Activated naive CD4-positive, alpha-beta T cell treated with anti-CD3 and anti-CD28 coated beads, Interleukin-2, amount 50 U/mL, for 16 hours (primary cell): ENCODE measurements around the gene SLC16A6.
"Not testable (repeated sequence)": the region's sequence is repeated elsewhere in the genome, so short reads cannot be mapped to it uniquely, and the experiment has no call there.

Experiments
- DNase-seq: peaks from one replicate; pipeline ENCODE4 v3.0.0-alpha.2; 2020

The SLC16A6 gene

DNA sequence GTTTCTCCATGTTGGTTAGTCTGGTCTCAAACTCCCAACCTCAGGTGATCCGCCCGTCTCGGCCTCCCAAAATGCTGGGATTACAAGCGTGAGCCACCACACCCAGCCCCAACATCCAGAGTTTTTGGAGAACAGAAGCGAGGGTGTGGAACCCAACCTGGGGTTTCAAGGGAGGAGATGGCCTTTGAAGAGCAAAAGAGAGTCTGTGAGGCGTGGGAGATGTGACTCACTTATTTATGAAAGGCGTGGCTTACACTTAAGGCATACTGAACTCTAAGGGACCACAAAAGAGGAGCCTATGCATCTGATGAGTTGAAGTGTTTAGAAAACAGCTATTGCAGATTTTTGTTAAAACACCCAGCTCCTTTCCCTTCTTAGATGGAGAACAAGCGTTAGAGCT is 19.2 kb upstream of the SLC16A6 start:
- peak; percentile 39 for DNase-seq

DNA sequence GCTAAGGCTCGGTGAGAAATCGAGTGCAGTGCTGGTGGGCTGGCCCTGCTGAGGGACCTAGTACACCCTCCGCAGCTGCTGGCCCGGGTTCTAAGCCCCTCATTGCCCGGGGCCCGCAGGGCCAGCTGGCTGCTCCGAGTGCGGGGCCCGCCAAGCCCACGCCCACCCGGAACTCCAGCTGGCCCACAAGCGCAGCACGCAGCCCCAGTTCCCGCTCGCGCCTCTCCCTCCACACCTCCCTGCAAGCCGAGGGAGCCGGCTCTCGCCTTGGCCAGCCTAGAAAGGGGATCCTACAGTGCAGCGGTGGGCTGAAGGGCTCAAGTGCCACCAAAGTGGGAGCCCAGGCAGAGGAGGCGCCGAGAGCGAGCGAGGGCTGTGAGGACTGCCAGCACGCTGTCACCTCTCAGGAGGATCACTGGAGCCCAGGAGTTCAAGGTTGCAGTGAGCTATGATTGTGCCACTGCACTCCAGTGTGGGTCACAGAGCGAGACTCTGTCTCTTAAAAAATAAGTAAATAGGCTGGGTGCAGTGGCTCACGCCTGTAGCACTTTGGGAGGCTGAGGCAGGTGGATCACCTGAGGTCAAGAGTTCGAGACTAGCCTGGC is 18.2 kb upstream of the SLC16A6 start:
- not testable (repeated sequence) for DNase-seq

DNA sequence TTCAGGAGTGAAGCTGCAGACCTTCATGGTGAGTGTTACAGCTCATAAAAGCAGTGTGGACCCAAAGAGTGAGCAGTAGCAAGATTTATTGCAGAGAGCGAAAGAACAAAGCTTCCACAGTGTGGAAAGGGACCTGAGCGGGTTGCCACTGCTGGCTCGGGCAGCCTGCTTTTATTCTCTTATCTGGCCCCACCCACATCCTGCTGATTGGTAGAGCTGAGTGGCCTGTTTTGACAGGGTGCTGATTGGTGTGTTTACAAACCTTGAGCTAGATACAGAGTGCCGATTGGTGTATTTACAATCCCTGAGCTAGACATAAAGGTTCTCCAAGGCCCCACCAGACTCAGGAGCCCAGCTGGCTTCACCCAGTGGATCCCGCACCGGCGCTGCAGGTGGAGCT is 17.6 kb upstream of the SLC16A6 start:
- DNase-seq = not testable (repeated sequence)

DNA sequence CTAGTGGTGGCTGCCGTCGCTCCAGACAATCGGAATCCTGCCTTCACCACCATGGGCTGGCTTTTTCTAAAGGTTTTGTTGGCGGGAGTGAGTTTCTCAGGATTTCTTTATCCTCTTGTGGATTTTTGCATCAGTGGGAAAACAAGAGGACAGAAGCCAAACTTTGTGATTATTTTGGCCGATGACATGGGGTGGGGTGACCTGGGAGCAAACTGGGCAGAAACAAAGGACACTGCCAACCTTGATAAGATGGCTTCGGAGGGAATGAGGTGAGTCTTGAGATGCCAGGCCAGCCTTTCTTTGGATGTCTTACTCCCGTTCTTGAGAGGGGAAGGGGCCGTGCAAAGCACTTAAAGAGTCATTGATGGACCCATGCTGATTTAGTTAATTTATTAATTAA is 16.5 kb upstream of the SLC16A6 start:
- DNase-seq = no peak

DNA sequence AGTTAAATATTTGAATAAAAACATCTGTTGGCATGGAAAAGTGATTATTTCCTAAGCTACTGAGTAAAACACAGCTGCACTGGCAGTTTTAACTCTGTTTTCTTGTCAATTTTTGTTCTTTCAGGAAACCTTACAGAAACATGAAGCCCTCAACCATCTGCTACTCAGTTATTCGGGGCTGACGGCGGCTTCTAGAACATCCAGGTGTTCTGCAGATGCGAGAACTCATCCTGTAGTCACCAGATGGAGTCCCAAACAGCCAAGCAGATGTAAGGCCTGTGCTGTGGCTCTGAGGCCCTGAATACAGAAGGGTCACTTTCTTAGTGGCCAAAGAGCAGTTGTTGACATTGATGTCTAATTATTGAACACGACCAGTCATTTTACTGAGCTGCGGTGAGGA is 15.9 kb upstream of the SLC16A6 start:
- no peak for DNase-seq

DNA sequence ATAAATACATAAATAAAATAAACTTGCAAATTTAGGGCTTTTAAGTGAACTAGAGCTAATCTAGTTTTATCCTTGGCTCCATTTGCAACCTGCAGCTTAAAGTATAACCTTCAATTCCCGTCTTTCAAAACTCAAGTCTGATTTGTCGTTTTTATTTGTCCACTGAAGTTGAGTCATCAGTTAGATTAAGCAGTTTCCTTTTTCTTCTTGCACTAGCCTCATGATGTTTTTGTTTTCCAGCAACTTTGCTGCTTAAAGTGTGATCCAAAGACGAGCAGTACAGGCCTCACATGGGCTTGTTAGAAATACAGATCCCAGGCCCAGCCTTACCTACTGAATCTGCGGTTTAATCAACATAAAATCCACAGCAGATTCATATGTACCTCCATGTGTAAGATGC is 14.2 kb upstream of the SLC16A6 start:
- no peak for DNase-seq

DNA sequence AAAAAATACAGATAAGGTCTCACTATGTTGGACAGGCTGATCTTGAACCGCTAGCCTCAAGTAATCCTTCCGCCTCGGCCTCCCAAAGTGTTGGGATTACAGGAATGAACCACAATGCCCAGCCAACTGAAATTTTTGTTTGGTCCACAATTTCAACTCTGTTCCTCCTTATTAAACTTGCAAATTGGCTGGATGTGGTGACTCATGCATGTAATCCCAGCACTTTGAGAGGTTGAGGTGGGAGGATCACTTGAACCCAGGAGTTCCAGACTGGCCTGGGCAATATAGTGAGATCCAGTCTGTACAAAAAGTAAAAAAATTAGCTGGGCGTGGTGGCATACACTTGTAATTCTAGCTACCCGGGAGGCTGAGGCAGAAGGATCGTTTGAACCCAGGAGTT is 13.8 kb upstream of the SLC16A6 start:
- DNase-seq = no peak

DNA sequence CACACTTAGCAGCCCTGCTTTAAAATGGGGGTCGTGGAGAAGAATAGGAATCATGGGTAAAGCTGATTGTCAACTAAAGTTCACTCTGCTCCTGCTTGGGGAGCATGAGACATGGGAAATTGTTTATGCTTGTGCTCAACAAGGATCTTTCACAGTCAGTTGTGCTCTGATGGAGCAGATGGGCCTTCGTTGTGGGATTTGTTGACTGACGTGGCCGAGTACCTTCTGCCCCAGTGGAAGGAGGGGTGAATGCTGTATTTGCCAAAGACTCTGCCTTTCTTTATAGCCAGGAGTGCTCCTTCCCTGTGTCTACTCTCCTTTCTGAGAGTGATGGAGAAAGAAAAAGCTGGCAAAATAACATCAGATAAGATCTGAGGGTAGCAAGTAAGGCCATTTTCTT is 11.7 kb upstream of the SLC16A6 start:
- no peak for DNase-seq

DNA sequence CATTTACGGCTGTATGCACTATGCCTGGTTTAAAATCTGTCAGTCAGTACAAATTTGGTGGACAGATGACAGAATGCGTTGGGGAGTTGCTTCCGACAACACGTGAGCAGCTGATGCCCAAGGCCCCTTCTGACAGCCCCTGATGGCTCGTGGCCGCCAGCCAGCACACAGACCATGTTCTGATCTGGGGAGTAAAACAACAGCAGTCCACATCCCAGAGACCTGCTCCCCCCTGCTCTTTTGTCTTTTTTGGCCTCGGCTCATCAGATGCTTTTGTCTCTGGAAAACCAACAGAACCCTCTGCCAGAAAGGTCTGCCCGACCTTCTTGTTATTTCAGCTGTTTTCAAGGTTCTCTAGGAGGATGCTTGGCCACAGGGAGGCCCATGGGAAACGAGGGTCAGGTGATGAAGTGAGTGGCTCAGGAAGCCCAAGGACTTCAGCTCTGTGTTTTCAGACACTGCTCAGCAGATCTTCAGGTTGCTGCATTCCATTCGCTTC is 11.2 kb upstream of the SLC16A6 start:
- DNase-seq = no peak

DNA sequence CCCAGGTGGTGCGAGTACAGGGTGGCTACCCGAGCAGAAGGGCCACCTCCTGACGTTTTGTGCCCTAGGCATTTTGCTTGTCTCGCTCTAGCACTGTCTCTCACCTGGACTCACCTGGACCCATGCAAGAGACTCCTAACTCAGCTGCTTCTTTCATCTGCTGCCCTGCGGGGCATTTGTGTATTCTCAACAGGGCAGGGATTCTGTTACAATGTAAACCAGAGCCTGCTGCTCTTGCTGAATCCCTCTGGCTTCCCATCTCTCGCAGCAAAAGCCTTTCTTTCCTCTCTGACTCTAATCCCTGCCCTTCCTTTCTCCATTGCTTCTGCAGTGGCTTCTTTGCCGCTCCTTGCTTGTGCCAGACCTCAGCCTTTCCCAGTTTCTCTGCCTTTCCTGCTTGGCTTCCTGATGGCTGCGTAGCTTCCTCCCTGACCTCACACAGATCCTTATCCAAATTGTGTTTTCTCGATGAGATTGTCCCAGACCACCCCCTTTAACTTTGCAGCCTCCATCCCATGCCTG is 10.6 kb upstream of the SLC16A6 start:
- DNase-seq = no peak

DNA sequence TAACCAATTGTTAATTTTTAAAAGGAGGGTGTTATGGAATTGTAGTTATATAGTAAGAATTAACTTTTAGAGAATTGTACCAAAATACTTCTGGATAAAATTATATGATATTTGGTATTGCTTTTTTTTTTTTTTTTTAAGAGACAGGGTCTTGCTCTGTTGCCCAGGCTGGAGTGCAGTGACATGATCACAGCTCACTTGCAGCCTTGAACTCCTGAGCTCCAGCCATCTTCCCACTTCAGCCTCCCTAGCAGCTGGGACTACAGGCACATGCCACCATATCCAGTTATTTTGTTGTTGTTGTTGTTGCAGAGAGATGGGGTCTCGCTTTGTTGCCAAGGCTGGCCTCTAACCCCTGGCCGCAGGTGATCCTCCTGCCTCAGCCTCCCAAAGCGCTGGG is 8.9 kb upstream of the SLC16A6 start:
- DNase-seq = no peak

DNA sequence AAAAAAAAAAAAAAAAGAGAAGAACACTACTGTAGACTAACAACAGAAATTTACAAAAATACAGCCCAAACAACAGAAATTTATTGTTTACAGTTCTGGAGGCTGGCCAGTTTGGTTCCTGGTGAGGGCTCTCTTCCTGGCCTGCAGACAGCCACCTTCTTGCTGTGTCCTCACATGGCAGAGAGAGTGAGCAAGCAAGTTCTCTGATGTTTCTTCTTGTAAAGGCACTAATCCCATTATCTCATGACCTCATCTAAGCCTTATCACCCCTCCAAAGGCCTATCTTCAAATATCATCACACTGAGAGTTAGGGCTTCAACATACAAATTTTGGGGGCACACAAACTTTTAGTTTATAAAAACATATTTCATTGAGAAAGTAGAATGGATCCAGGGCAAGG is 7.7 kb upstream of the SLC16A6 start:
- DNase-seq = no peak

DNA sequence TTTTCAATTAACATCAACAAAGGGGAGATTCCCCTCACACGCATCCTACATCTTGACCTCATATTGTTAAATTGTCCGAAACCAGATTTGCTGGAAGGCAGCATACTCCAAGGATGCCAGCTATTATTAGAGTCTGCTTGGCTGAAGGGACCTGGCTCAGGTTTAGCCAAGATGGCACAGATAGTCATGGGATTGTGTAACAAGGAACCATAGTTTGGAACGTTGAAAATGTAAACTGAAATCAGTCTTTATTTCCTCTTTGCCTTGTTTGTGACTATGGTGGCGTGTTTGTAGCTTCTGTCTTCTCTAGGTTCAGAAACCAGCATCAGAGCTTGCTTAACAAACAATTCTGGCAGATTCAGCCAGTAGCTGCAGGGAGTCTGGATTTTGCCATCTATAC is 6.3 kb upstream of the SLC16A6 start:
- DNase-seq = no peak

DNA sequence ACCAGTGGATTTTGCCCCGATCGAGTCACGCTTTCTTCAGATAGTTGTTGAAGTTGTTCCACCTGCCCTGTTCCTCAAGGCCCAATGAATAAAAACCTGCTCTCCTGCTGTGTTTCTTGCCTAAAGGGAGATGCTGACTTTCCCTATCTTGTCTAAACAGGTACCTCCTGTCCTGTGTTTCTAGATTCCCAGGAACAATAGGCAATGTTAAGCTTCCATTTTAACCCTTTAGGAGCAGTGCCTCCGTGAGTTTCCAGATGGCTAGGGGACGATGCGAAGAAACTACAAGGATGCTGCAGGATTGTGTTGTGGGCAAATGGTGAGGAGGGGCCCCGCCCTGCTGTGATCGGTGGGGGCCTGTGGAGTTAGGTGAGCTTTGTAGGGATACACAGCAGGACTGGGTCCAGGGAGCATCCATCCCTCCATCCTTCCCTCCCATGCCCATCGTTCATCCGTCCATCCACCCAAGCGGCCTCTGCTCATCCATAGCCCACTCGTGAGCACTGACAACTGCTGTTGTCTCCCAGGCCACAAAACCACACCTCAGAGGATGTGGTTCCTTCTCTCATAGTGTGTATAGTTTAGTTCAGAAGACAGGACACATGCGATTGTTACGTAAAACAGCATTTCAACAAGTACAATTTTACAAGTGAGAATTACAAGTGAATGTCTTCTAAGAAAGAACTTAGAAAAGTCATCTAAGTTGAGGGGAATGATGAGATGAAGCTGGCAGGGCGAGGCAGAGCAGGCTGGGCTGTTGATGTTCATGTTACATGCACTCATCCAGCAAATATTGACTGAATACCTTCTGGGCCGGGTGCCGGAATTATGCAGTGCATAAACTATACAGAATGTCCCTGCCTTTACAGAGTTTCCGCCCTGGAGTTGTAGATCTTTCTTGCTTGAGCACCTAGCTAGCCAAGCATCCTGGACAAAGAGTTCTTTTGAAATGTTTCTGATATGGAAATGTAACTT is 5.6 kb upstream of the SLC16A6 start:
- no peak for DNase-seq

DNA sequence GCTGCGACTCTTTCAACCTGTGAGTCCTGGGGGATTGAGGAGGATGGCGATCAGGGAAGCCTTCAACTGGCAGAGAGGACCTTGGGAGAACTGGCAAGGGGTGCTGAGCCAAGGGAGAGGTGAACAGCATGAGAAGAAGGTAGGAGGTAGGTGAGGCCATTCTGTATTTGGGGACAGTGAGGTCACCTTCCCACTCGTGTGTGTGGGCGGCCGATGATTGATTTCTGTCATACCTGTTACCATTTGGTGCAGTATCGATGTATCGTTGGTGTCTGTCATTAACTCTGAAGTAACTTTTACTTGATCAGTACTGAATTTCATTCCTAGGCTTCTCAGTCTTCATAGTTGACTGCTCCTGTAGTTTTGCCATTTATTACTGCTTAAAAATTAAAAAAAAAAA is 4.2 kb upstream of the SLC16A6 start:
- DNase-seq = peak; percentile 65

DNA sequence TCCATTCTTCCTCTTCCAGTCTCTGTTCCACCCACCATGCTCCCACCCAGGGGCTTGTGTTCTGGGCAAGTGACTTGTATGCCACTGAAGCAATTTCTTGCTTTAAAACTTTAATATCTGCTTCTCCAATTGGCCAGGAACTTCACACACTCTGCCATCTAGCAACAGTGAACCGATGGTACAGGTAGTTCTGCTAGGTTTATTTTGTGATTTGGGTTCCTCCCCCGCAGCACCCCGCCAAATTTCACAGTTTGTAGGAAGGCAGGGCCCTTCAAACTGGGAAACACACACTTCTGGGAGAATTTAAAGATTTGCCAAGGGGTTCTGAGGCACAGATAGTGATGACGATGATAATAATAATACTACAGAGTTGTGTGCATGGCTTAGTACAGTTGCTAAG is 3.7 kb upstream of the SLC16A6 start:
- DNase-seq = no peak

DNA sequence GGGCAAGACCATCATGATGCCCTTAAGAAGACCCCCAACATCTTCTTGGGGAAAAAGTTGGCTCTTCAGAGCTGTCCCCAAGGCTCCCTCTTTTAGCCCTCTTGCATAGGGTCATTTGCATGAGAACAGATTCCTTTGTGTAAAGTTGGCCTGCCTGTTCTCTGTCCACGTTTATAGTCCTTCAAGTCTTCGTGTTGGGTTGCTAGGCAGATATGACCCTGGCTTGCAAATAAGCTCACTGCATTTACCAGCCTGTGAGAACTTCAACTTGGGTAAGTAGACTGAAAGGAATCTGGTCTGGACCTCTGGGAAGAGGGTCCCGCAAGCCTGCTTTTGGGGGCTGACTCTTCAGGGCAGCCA is 3.2 kb upstream of the SLC16A6 start:
- no peak for DNase-seq

DNA sequence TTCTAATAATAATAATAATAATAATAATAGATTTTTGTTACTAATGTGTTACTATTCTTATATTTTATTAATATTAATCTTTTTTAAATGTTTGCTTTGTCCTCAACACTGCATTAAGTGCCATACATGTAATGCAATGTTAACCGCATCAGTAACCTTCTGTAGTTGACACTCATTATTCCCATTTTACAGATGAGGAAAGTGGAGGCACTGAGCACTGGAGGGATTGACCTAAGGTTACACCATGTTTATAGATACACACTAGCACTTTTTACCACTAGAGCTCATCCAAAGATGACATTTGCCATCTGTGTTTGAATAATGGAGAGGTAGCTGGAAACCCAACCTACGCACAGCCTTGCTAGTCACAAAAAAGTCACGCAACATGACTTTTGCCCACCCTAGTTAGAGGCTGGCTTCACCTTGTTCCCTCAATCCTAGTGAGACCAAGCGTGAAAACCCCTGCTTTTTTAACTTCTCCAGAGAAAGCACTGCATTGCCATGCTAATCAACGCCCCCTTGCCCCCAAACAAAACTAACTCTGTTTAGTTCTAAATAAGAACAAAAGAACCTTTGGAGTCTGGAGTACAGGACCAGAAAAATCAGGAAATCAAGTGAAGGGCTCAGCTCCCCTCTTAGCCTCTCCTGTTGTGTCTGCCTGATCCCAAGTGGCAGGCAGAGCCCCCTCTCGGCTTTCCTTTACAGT is 2.7 kb upstream of the SLC16A6 start:
- DNase-seq = no peak

DNA sequence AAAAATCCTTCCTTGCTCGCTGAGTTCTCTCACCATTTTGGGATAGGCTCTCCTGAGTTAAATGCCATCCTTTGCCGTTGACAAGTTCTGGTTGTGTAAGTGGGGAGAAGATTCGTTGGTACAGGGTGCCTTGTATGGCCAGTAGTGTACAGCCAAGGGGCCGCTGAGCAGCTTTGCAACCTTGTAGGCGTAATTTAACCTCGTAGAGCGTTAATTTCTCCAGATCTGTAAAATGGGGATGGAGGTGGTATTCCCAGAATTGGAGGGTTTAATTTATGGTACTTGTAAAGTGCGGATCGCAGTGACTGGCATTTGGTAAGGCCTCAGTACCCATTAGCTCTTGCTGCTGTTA is 1.7 kb upstream of the SLC16A6 start:
- DNase-seq = no peak

DNA sequence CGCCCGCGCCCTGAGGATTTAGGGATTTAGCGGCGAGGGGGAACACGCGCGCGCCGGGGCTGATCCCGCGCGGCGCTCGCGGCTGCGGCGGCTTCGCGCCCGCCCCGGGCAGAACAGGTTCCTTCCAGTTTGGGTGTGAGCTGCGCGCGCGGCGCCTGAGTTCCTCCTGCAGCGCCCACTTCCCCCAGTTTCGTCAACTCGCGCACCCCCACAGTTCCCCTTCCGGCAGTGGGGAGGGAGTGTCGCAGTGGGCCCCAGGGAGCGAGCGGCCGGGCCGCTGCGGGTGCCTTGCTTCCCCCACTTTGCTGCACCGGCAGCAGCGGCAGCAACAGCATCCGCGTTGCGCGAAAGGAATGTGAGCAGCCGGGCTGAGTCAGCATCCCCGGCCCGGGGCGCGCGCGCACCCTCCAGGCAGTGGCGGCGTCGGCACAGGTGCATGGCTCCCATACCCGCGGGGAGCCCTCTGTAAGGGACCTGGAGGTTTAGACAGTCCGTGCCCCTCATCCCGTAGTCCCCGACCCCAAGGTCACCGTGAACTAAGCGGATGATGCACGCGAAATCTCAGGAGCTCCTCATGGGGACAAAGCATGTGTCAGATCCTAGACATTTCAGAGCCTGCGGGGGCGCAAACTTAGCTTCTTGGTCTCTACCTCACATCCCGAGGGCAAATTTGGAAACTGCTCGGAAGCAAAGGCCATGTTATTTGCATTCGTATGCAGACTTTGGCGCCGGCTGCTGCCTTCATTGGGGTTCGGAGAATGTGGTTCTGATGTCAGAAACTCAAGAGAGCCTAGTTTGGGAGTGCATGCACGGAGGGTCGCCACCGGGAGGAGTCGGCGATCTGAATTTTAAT is 1.1 kb upstream of the SLC16A6 start:
- peak; percentile 91 for DNase-seq

DNA sequence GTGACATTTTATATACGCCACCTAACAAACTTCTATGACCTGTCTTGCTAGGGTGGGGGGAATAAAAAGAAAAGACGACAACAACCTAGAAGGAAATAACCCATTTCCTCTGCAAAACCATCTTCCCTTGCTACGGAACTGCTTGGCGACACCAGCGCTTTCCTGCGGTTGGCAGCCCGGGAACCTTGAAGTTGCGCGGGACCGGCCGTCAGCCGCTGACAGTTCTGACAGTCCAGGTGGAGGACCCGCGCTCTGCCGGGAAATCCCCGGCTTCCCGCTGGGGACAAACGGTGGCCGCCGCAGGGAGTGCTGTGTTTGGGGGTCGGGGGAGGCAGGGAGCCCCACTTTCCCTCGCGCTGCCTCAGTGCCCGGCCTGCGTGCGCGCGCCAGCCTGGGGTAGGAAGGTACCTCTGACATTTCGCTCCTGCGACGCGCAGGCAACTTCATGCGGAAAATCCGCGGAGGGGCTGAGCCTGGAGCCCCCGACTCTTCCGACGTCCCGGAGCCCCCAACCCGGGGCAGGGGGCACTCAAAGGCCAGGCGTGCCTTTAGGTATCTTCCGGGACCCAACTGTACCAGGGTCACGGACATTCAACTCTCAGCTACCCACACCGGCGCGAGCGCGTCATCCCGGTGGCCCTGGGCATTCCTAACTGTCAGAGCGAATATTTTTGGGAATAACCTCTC is 516 bp downstream of the SLC16A6 start:
- DNase-seq = peak; percentile 49

DNA sequence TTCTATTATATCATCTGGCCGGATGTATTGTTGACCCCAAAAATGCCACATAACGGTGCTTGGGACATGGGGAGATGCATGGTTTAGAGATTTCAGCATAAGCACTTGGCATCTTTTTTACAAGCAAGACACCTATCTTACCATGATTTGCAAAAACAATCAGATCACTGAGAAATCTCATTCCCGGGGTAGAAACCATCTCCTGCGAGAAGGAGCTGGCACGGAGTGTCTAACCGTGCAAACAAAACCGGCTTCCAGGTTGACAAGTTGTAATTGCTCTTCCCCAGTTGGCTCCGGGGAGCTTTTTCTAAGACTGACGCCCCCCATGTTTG is 1.0 kb downstream of the SLC16A6 start:
- no peak for DNase-seq
